ENCODE data around the gene PDZD2. TPM values are rescaled to one million over a fixed set of nuclear protein-coding genes. Genes with fewer than 3 reads are reported as not detected.

The PDZD2 gene
- total RNA-seq, 1 donor from 2014 or later: 23.3 TPM

DNA sequence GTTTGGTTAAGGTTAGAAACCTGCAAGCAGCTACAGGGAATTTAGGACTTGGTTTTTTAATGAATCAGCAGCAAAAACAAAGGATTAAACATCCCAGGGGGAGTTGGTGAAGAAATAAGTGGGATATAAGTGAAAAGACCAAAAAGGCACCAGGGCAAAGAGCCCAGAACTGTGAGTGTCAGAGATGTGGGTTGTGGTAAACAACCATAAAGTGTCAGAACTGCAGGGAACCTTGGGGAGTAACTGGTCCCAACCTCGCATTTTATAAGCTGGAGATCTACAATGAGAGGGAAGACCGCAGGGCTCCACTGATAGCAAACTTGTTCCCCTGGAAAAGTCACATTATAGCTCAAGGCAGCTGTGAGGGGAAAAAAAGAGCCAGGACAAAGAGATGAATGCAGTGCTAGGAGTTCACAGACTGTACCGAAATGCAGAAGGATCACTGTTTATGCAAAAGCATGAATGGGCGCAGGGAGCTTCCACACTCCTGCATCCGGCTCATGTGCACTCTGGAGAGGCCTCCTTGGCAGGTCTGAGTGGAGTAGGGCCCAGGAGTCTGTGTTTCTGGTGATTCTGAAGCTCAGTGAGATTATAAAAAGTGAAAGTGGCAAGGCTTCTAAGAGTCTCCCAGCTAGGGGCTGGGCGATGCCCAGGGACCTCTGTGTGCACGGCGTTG is 378.9 kb downstream of the PDZD2 start:
- H3K4me3 Mint-ChIP-seq (ENCODE audit: unreplicated experiment): no peak overlapping the region
- H3K4me1 Mint-ChIP-seq (ENCODE audit: low read depth, unreplicated experiment): peaks cover 19% of the 10 kb centered on the region
- no peak for DNase-seq
- TF ChIP-seq, protein P1, sequence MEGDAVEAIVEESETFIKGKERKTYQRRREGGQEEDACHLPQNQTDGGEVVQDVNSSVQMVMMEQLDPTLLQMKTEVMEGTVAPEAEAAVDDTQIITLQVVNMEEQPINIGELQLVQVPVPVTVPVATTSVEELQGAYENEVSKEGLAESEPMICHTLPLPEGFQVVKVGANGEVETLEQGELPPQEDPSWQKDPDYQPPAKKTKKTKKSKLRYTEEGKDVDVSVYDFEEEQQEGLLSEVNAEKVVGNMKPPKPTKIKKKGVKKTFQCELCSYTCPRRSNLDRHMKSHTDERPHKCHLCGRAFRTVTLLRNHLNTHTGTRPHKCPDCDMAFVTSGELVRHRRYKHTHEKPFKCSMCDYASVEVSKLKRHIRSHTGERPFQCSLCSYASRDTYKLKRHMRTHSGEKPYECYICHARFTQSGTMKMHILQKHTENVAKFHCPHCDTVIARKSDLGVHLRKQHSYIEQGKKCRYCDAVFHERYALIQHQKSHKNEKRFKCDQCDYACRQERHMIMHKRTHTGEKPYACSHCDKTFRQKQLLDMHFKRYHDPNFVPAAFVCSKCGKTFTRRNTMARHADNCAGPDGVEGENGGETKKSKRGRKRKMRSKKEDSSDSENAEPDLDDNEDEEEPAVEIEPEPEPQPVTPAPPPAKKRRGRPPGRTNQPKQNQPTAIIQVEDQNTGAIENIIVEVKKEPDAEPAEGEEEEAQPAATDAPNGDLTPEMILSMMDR (IDR thresholded peaks at IDR 0.05; ENCODE audit: partially characterized antibody, unreplicated experiment): no peak
- no peaks in the 10 kb centered on the region for H3K9me3 Mint-ChIP-seq (ENCODE audit: unreplicated experiment)
- no peak overlapping the region for H3K27ac Mint-ChIP-seq (ENCODE audit: unreplicated experiment)
- no peaks in the 10 kb centered on the region for H3K36me3 Mint-ChIP-seq (ENCODE audit: unreplicated experiment)
- H3K27me3 Mint-ChIP-seq (ENCODE audit: unreplicated experiment): peaks cover 4% of the 10 kb centered on the region

DNA sequence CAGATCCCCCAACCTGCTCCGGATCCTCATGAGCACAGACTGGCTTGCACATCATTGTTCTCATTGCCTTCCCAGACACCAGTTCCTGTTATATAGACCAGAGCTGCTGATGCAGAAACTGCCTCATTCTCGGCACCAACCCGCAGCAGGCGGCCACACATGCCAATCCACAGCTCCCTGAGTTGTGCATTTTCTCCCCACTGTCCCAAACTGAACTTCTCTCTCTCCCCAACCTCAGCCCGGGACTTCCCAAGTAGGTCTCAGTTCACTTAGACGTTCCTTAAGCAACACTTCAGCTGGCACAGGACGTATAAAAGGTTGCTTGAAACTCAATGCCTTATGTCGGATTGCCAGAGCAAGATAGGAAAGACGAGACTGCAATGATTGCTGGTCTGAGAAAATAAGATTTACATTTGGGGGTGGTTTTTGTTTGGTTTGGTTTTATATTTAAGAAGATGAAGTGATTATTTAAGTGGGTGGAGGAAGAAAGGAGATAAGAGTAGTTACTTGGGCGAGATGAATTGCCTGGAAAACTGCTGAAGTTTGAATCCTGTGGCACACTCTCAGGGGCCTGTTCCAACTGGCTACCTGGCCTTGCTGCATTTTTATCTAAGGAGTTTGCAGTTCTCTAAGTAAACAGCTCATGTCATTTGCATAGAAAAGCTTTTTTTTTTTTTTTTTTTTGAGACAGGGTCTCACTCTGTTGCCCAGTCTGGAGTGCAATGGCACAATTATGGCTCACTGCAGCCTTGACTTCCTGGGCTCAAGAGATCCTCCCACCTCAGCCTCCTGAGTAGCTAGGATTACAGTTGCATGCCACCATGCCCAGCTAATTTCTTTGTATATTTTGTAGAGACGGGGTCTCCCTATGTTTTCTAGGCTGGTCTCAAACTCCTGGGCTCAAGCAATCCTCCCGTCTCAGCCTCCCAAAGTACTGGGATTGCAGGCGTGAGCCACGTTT is 379.8 kb downstream of the PDZD2 start:
- Mint-ChIP-seq H3K36me3 (ENCODE audit: unreplicated experiment) (no peaks in the 10 kb centered on the region), H3K27ac (ENCODE audit: unreplicated experiment) (no peak overlapping the region), H3K4me1 (ENCODE audit: low read depth, unreplicated experiment) (peaks cover 19% of the 10 kb centered on the region), H3K27me3 (ENCODE audit: unreplicated experiment) (peaks cover 4% of the 10 kb centered on the region), H3K4me3 (ENCODE audit: unreplicated experiment) (no peak overlapping the region), H3K9me3 (ENCODE audit: unreplicated experiment) (no peaks in the 10 kb centered on the region)
- TF ChIP-seq, protein P1 (IDR thresholded peaks at IDR 0.05; ENCODE audit: partially characterized antibody, unreplicated experiment): no peak
- no peak for DNase-seq

DNA sequence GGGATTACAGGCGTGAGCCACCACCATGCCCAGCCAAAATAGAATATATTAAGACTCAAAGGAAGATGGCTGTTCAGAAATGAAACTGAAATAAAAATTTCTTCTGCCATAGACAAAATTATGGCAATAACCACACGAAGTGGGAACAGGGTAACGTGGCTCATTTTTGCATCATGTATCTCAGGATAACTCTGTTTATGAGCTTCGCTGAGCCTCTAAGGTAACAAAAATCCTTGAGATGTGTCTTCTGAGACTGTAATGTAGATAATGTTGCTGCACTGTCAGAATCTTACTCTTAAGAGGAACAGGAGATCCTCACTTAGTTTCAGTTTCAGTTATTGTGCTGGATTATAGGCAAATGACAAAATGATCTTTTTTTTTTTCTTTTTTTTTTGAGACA is 381.3 kb downstream of the PDZD2 start:
- H3K4me1 Mint-ChIP-seq (ENCODE audit: low read depth, unreplicated experiment): peaks cover 12% of the 10 kb centered on the region
- no peak for DNase-seq

DNA sequence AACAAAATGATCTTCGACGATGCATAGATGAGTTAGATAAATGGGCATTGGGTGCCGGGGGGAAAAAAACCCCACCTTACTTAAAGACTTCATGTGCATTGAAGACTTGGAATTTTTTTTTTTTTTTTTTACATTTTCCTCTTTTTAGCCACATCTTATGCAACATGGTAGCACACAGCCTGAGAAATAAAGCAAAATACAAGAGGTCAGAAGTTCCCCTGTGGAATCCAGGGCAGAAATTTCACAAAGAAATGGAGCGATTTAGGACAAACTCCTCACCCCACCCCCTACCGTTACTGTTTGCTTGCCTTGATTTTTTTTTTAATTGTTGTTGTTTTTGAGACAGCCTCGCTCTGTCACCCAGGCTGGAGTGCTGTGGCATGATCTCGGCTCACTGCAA is 382.0 kb downstream of the PDZD2 start:
- H3K4me1 Mint-ChIP-seq (ENCODE audit: low read depth, unreplicated experiment): peaks cover 12% of the 10 kb centered on the region
- H3K9me3 Mint-ChIP-seq (ENCODE audit: unreplicated experiment): no peaks in the 10 kb centered on the region
- DNase-seq: no peak
- peaks cover 4% of the 10 kb centered on the region for H3K27me3 Mint-ChIP-seq (ENCODE audit: unreplicated experiment)
- TF ChIP-seq, protein P1 (IDR thresholded peaks at IDR 0.05; ENCODE audit: partially characterized antibody, unreplicated experiment): no peak
- no peaks in the 10 kb centered on the region for H3K36me3 Mint-ChIP-seq (ENCODE audit: unreplicated experiment)
- no peak overlapping the region for H3K27ac Mint-ChIP-seq (ENCODE audit: unreplicated experiment)
- H3K4me3 Mint-ChIP-seq (ENCODE audit: unreplicated experiment): no peak overlapping the region

More for the DNA sequence above, 381.3 kb downstream of the PDZD2 start:
- H3K4me3 Mint-ChIP-seq (ENCODE audit: unreplicated experiment): no peak overlapping the region
- no peaks in the 10 kb centered on the region for H3K36me3 Mint-ChIP-seq (ENCODE audit: unreplicated experiment)
- H3K27ac Mint-ChIP-seq (ENCODE audit: unreplicated experiment): no peak overlapping the region
- H3K9me3 Mint-ChIP-seq (ENCODE audit: unreplicated experiment): no peaks in the 10 kb centered on the region
- peaks cover 4% of the 10 kb centered on the region for H3K27me3 Mint-ChIP-seq (ENCODE audit: unreplicated experiment)
- TF ChIP-seq, protein P1 (IDR thresholded peaks at IDR 0.05; ENCODE audit: partially characterized antibody, unreplicated experiment): no peak

Measured in glutamatergic neuron (in vitro differentiated cells).